Lung (tissue), 12 donors: ENCODE results near the gene UGT1A3. TPM values are rescaled to one million over a fixed set of nuclear protein-coding genes. Genes with fewer than 3 reads are reported as not detected.

Experiments
- ATAC-seq: fragments of 200-7000 bp; cut with Tn5 transposase; one replicate; pipeline ENCODE4 v1.9.1; 2020; ENCODE audit warnings: moderate number of reproducible peaks; ENCODE audit not compliant: insufficient read depth, low FRiP score
- DNase-seq, 3 donors: peaks; one replicate each; pipeline ENCODE4 v3.0.0-alpha.2; 2013 to 2017
- H3K27ac ChIP-seq, 2 donors: one replicate each; pipeline ENCODE4 v1.5.1; 2013; ENCODE audit warnings: mild to moderate bottlenecking in 2 of 2, moderate library complexity in 2 of 2, control low read depth in 1 of 2, inconsistent platforms in 1 of 2, low read depth in 1 of 2, low read length in 1 of 2
- H3K27me3 ChIP-seq, 3 donors: one replicate each; pipeline ENCODE4 v1.5.1; 2013; ENCODE audit warnings: low read length in 2 of 3; ENCODE audit not compliant: control insufficient read depth in 3 of 3, insufficient read depth in 3 of 3
- H3K36me3 ChIP-seq, 4 donors: one replicate each; pipeline ENCODE4 v1.5.1; 2013; ENCODE audit warnings: low read length in 4 of 4, mild to moderate bottlenecking in 1 of 4, moderate library complexity in 1 of 4; ENCODE audit not compliant: control insufficient read depth in 4 of 4, insufficient read depth in 4 of 4
- H3K4me1 ChIP-seq, 5 donors: one replicate each; pipeline ENCODE4 v1.5.1; 2013; ENCODE audit warnings: low read length in 5 of 5, mild to moderate bottlenecking in 2 of 5, moderate library complexity in 1 of 5; ENCODE audit not compliant: control insufficient read depth in 5 of 5, insufficient read depth in 5 of 5
- H3K4me3 ChIP-seq: one replicate; pipeline ENCODE4 v1.5.1; 2013; ENCODE audit warnings: mild to moderate bottlenecking, control low read depth, moderate library complexity
- H3K9ac ChIP-seq, 2 donors: one replicate each; pipeline ENCODE4 v1.5.1; 2013; ENCODE audit warnings: low read length in 2 of 2, control low read depth in 1 of 2; ENCODE audit not compliant: insufficient read depth in 1 of 2
- H3K9me3 ChIP-seq, 4 donors: one replicate each; pipeline ENCODE4 v1.5.1; 2013; ENCODE audit warnings: low read length in 3 of 4, mild to moderate bottlenecking in 1 of 4, moderate library complexity in 1 of 4; ENCODE audit not compliant: control insufficient read depth in 4 of 4, insufficient read depth in 3 of 4
- WGBS, 2 donors: extraction: QIAGEN DNeasy Blood & Tissue Kit; methylation state at CpG; one replicate each; pipeline ENCODE4 v1.1.7; 2013; 5-methylcytosine and 5-hydroxymethylcytosine counted together
- polyA plus RNA-seq, 2 donors: library from polyadenylated mRNA; stranded (reverse); fragments of 200-250 nt; gene quantifications; one replicate each; pipeline ENCODE4 v1.2.1, GENCODE V29; 2013
- total RNA-seq, 2 donors: library from RNA; depleted of rRNA in 1 of 2; stranded (reverse); fragments of >200 nt in 1 of 2; gene quantifications; one replicate each; pipeline ENCODE4 v1.2.1, GENCODE V29; 2014 to 2021
- TF ChIP-seq, protein P1 (sequence below): IDR thresholded peaks from 2 replicates; pipeline ENCODE4 v1.5.1; 2012; ENCODE audit warnings: mild to moderate bottlenecking; ENCODE audit errors: control extremely low read depth, extremely low read depth
- donor health status: control.
- donor health status: control.
- donor health status: Bipolar disorder and iron deficiency.
- donor health status: healthy.
- donor health status: DM: yes; HTN: yes; CAD: no.

Gene UGT1A3
- total and polyA plus RNA-seq, 4 donors: not detected

DNA sequence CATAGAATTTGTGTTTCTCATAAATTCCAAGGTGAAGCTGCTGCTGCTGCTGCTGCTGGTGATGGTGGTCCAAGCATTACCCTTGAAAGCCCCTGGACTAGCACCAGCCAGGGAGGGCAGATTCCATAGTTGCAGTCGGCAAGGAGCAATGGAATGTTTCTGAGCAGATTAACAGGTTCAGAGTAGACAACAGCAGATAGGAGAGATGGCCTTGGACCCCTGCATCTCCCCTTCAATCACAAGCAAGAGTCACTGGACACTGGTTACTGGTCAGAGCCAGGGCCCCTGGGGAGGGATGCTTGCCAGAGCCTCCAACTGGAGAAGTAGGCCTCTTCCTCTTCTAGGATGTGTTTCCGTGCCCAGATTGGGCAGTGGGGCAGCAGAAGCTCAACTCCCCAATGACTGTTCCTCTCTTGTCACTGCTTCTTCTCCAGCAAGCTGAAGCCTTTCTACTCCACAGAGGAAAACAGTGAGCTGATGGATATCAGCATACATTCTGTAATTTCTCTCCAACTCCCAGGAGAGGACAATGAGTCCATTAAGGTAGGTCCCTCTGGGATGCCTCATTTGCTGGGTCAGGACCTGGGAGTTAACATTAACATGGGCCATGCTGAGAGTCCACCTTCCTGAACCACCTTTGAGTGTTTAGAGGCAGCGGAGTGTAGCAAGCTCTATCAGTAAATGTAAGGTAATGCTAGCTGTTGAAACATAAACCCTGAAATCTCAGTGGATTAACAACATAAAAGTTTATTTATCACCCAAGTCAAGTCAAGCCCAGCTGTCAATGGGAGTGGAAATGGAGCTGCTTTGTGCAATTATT lies 84.6 kb downstream of the UGT1A3 start:
- DNase-seq (no peak), ATAC-seq (no peak)
- no peak overlapping the region for H3K27ac ChIP-seq
- WGBS, 2 donors: 85 to 88% methylated on average over 3 of the region's 3 CpGs
- no peaks in the 10 kb centered on the region for H3K36me3 ChIP-seq
- H3K4me1 ChIP-seq: no peaks in the 10 kb centered on the region
- H3K9ac ChIP-seq: no peak overlapping the region
- TF ChIP-seq, protein P1, sequence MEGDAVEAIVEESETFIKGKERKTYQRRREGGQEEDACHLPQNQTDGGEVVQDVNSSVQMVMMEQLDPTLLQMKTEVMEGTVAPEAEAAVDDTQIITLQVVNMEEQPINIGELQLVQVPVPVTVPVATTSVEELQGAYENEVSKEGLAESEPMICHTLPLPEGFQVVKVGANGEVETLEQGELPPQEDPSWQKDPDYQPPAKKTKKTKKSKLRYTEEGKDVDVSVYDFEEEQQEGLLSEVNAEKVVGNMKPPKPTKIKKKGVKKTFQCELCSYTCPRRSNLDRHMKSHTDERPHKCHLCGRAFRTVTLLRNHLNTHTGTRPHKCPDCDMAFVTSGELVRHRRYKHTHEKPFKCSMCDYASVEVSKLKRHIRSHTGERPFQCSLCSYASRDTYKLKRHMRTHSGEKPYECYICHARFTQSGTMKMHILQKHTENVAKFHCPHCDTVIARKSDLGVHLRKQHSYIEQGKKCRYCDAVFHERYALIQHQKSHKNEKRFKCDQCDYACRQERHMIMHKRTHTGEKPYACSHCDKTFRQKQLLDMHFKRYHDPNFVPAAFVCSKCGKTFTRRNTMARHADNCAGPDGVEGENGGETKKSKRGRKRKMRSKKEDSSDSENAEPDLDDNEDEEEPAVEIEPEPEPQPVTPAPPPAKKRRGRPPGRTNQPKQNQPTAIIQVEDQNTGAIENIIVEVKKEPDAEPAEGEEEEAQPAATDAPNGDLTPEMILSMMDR: no peak
- no peaks in the 10 kb centered on the region for H3K27me3 ChIP-seq
- peaks cover 0 to 2% (median 0%) of the 10 kb centered on the region in 4 donors for H3K9me3 ChIP-seq
- H3K4me3 ChIP-seq: no peak overlapping the region

DNA sequence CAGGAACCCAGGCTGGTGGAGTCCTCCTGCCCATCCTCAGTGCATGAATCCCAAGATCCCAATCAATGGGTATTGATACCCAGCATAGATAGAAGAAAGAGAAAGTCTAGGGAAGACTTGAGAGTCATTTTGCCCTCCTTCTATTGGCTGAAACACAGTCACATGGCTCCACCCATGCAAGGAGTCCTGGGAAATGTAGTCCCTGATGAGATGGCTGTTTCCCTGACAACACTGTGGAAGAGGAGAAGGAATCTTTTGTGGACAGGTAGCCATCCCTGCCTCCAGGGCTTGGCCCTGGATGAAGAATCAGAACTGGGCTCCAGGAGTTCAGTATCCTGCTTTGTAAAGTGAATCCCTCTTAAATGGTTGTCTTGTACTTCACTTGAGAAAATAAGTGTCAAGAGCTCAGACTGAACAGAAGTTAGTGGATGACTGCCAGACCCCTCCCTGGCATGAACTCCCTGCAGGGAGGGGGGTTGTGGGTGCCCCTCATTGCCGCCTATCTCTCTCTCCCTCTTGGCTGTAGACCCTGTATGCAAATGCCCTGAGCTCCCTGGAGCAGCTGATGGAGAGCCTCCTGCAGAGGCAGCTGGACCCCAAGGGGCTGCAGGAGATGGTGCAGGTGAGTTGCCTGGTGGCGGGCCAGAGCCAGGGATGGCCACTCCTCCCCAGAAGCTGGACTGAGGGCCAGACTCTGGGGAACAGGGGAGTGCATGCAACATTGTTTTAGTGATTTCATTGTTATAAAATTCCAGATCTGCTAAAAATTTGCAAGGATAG lies 85.4 kb downstream of the UGT1A3 start:
- Histone ChIP-seq H3K4me3 (no peak overlapping the region), H3K4me1 (no peaks in the 10 kb centered on the region), H3K9ac (no peak overlapping the region), H3K27ac (no peak overlapping the region), H3K27me3 (no peaks in the 10 kb centered on the region), H3K36me3 (no peaks in the 10 kb centered on the region), H3K9me3 (peaks cover 0 to 3% (median 0%) of the 10 kb centered on the region in 4 donors)
- DNase-seq (no peak), ATAC-seq (no peak)
- TF ChIP-seq, protein P1: no peak
- WGBS, 2 donors: 69 to 82% methylated on average over 2 of the region's 2 CpGs

DNA sequence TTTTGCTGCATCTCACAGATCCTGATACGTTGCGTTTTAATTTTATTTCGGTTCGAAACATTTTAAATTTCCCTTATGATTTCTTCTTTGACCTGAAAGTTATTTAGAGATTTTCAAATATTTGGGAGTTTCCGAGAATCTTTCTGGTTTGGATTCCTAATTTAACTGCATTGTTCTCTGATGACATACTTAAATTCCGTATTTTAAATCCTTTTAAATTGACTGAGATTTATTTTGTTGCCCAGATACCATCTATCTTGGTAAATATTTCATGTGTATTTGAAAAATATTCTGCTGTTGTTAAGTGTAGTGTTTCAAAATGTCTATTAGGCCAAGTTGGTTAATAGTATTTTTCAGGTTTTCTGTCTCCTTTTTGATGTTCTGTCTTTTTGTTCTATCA lies 87.0 kb downstream of the UGT1A3 start:
- Histone ChIP-seq H3K9ac (no peak overlapping the region), H3K4me3 (no peak overlapping the region), H3K4me1 (no peaks in the 10 kb centered on the region), H3K27me3 (no peaks in the 10 kb centered on the region), H3K27ac (no peak overlapping the region), H3K9me3 (peaks cover 0 to 3% (median 0%) of the 10 kb centered on the region in 4 donors), H3K36me3 (no peaks in the 10 kb centered on the region)
- ATAC-seq (no peak), DNase-seq (no peak)
- WGBS, 2 donors: 76 to 94% methylated on average over 6 of the region's 6 CpGs
- TF ChIP-seq, protein P1: no peak
